ENCODE results near the gene KIF25. TPM values are rescaled to one million over a fixed set of nuclear protein-coding genes. Genes with fewer than 3 reads are reported as not detected.

Gene KIF25
- total RNA-seq, 1 experiment from 2014 or later: not detected

GRCh38 chr6:168012431-168013249, 15.2 kb downstream of the KIF25 start:
- no peak for DNase-seq (ENCODE audit: unreplicated experiment)
- Mint-ChIP-seq H3K4me1 (ENCODE audit: insufficient read depth, unreplicated experiment) (peaks cover 12% of the 10 kb centered on the region), H3K27me3 (ENCODE audit: insufficient read depth, unreplicated experiment) (no peaks in the 10 kb centered on the region), H3K27ac (ENCODE audit: low read depth, unreplicated experiment) (no peak overlapping the region), H3K4me3 (ENCODE audit: unreplicated experiment) (no peak overlapping the region), H3K36me3 (ENCODE audit: insufficient read depth, unreplicated experiment) (peaks cover 12% of the 10 kb centered on the region), H3K9me3 (ENCODE audit: unreplicated experiment) (peaks cover 25% of the 10 kb centered on the region)
- CTCF ChIA-PET: interaction anchor here (0.6 kb wide), 1 partner anchor 33 kb away, joined by 3 read pairs; no protein-coding TSS in a partner anchor
- intact Hi-C loops (cut with micrococcal nuclease): no loop called here
- POLR2A ChIA-PET: no interaction called here
- no TSS peak for BruUV-seq (replicated peaks)
- TF ChIP-seq CTCF (IDR thresholded peaks at IDR 0.05; ENCODE audit: unreplicated experiment): no peak

GRCh38 chr6:168013250-168013915, 15.9 kb downstream of the KIF25 start:
- no peaks in the 10 kb centered on the region for H3K27me3 Mint-ChIP-seq (ENCODE audit: insufficient read depth, unreplicated experiment)
- no TSS peak for BruUV-seq (replicated peaks)
- CTCF ChIA-PET: no interaction called here
- peaks cover 12% of the 10 kb centered on the region for H3K36me3 Mint-ChIP-seq (ENCODE audit: insufficient read depth, unreplicated experiment)
- no peak overlapping the region for H3K4me3 Mint-ChIP-seq (ENCODE audit: unreplicated experiment)
- POLR2A ChIA-PET: no interaction called here
- DNase-seq (ENCODE audit: unreplicated experiment): no peak
- peaks cover 25% of the 10 kb centered on the region for H3K9me3 Mint-ChIP-seq (ENCODE audit: unreplicated experiment)
- no peak overlapping the region for H3K27ac Mint-ChIP-seq (ENCODE audit: low read depth, unreplicated experiment)
- peaks cover 6% of the 10 kb centered on the region for H3K4me1 Mint-ChIP-seq (ENCODE audit: insufficient read depth, unreplicated experiment)
- intact Hi-C loops (cut with micrococcal nuclease): no loop called here
- TF ChIP-seq CTCF (IDR thresholded peaks at IDR 0.05; ENCODE audit: unreplicated experiment): no peak

- CTCF ChIA-PET: no interaction called here
- H3K27ac Mint-ChIP-seq (ENCODE audit: low read depth, unreplicated experiment): no peak overlapping the region
- H3K4me1 Mint-ChIP-seq (ENCODE audit: insufficient read depth, unreplicated experiment): peaks cover 6% of the 10 kb centered on the region
- BruUV-seq (replicated peaks): no TSS peak
- peaks cover 9% of the 10 kb centered on the region for H3K27me3 Mint-ChIP-seq (ENCODE audit: insufficient read depth, unreplicated experiment)
- no peak overlapping the region for H3K4me3 Mint-ChIP-seq (ENCODE audit: unreplicated experiment)
- TF ChIP-seq CTCF (IDR thresholded peaks at IDR 0.05; ENCODE audit: unreplicated experiment): no peak
- intact Hi-C loops (cut with micrococcal nuclease): no loop called here
- POLR2A ChIA-PET: no interaction called here
- H3K36me3 Mint-ChIP-seq (ENCODE audit: insufficient read depth, unreplicated experiment): peaks cover 12% of the 10 kb centered on the region
- no peak for DNase-seq (ENCODE audit: unreplicated experiment)
- peaks cover 32% of the 10 kb centered on the region for H3K9me3 Mint-ChIP-seq (ENCODE audit: unreplicated experiment)
Measured at GRCh38 chr6:168014428-168014827, 17.0 kb downstream of the KIF25 start.

- Mint-ChIP-seq H3K36me3 (ENCODE audit: insufficient read depth, unreplicated experiment) (peaks cover 12% of the 10 kb centered on the region), H3K27ac (ENCODE audit: low read depth, unreplicated experiment) (no peak overlapping the region), H3K9me3 (ENCODE audit: unreplicated experiment) (peaks cover 29% of the 10 kb centered on the region), H3K4me3 (ENCODE audit: unreplicated experiment) (no peak overlapping the region), H3K4me1 (ENCODE audit: insufficient read depth, unreplicated experiment) (peaks cover 6% of the 10 kb centered on the region), H3K27me3 (ENCODE audit: insufficient read depth, unreplicated experiment) (peaks cover 15% of the 10 kb centered on the region)
- DNase-seq (ENCODE audit: unreplicated experiment): no peak
- BruUV-seq (replicated peaks): no TSS peak
- ChIA-PET CTCF (interaction anchor here (0.5 to 0.9 kb wide), 2 partner anchors 46 to 725 kb away, joined by 3 read pairs; no protein-coding TSS in a partner anchor), POLR2A (no interaction called here)
- intact Hi-C loops (cut with micrococcal nuclease): no loop called here
- no peak for TF ChIP-seq CTCF (IDR thresholded peaks at IDR 0.05; ENCODE audit: unreplicated experiment)
Measured at GRCh38 chr6:168015009-168015408, 17.5 kb downstream of the KIF25 start.
